A673 (cell line): ENCODE measurements around the gene EFR3B. TPM values are rescaled to one million over a fixed set of nuclear protein-coding genes. Genes with fewer than 3 reads are reported as not detected.

ENCODE experiments used
- BruUV-seq: library from RNA; stranded (reverse); fragments of 400-500 nt; replicated peaks from 2 replicates; lab custom pipeline; 2021; lab: Mats Ljungman, UMichigan
- CTCF ChIA-PET: fragments of 300-600 bp; sonication (Branson Sonifier 250); formaldehyde crosslinking; loops from one replicate; lab custom pipeline; 2022; ENCODE audit warnings: antibody characterized with exemption; lab: Charles Lee
- POLR2A ChIA-PET: fragments of 300-600 bp; sonication (Branson Sonifier 250); formaldehyde crosslinking; loops from one replicate; lab custom pipeline; 2022; ENCODE audit warnings: antibody characterized with exemption; ENCODE audit not compliant: low non-redundant PET; lab: Charles Lee
- DNase-seq: peaks from one replicate; pipeline ENCODE4 v3.0.0-alpha.2; 2015; ENCODE audit warnings: low spot score
- H3K27ac ChIP-seq: fragments of 200-600 bp; sonication (generic); 2 replicates; pipeline ENCODE4 v1.5.1; 2016; ENCODE audit warnings: mixed run types, low read depth, mild to moderate bottlenecking, mixed read lengths, antibody characterized with exemption, low read length; ENCODE audit not compliant: poor library complexity, severe bottlenecking
- H3K27me3 ChIP-seq: fragments of 200-600 bp; sonication (generic); replicated peaks from 2 replicates; pipeline ENCODE4 v1.6.1; 2017; ENCODE audit warnings: mixed run types, low read depth, mild to moderate bottlenecking, mixed read lengths, antibody characterized with exemption, low read length; ENCODE audit not compliant: insufficient read depth, poor library complexity
- H3K36me3 ChIP-seq: fragments of 200-600 bp; sonication (generic); 2 replicates; pipeline ENCODE4 v1.6.1; 2016; ENCODE audit warnings: mixed run types, mild to moderate bottlenecking, mixed read lengths, antibody characterized with exemption, low read length; ENCODE audit not compliant: insufficient read depth, poor library complexity, severe bottlenecking
- H3K4me1 ChIP-seq: fragments of 200-600 bp; sonication (generic); 2 replicates; pipeline ENCODE4 v1.6.1; 2017; ENCODE audit warnings: mixed run types, mild to moderate bottlenecking, mixed read lengths, antibody characterized with exemption, low read length; ENCODE audit not compliant: insufficient read depth, poor library complexity, severe bottlenecking
- H3K4me3 ChIP-seq: fragments of 200-600 bp; sonication (generic); 2 replicates; pipeline ENCODE4 v1.5.1; 2016; ENCODE audit warnings: low read depth, mixed run types, mild to moderate bottlenecking, mixed read lengths, low read length; ENCODE audit not compliant: poor library complexity, severe bottlenecking
- H3K9me3 ChIP-seq: fragments of 200-600 bp; sonication (generic); 2 replicates; pipeline ENCODE4 v1.6.1; 2016; ENCODE audit warnings: mixed run types, low read depth, mild to moderate bottlenecking, mixed read lengths, antibody characterized with exemption, low read length; ENCODE audit not compliant: poor library complexity, severe bottlenecking
- CTCF ChIP-seq: fragments of 300-800, 200-600 bp; sonication (generic); conservative IDR thresholded peaks from 2 replicates; pipeline ENCODE4 v1.5.1; 2017; ENCODE audit warnings: low read depth, mild to moderate bottlenecking, antibody characterized with exemption, low read length, moderate library complexity, mixed read lengths
- EZH2 ChIP-seq: fragments of 200-600 bp; sonication (generic); IDR thresholded peaks from 2 replicates; pipeline ENCODE4 v1.6.1; 2017; ENCODE audit warnings: borderline replicate concordance, low read depth, mild to moderate bottlenecking, mixed read lengths, antibody characterized with exemption, low read length; ENCODE audit not compliant: poor library complexity, severe bottlenecking
- intact Hi-C: fragments of 100-400 bp; cut with micrococcal nuclease; formaldehyde crosslinking; loops from one replicate; pipeline ENCODE4 v1.10.0; 2022; ENCODE audit not compliant: unreplicated experiment
- total RNA-seq: library from RNA; stranded (reverse); gene quantifications from 2 replicates; pipeline ENCODE4 v1.2.3, GENCODE V29; 2021

Gene EFR3B
- total RNA-seq, 1 experiment from 2014 or later: 1.0 TPM

GRCh38 chr2:25074826-25075225, 33.0 kb downstream of the EFR3B start:
- Histone ChIP-seq H3K27me3 (peaks cover 75% of the 10 kb centered on the region), H3K36me3 (no peaks in the 10 kb centered on the region), H3K4me1 (peaks cover 20% of the 10 kb centered on the region), H3K9me3 (no peaks in the 10 kb centered on the region), H3K27ac (no peak overlapping the region), H3K4me3 (no peak overlapping the region)
- DNase-seq: no peak
- no peak for TF ChIP-seq CTCF
- no peak for TF ChIP-seq EZH2
- no TSS peak for BruUV-seq
- intact Hi-C loops: no loop called here
- CTCF ChIA-PET: no interaction called here
- POLR2A ChIA-PET: no interaction called here

DNA sequence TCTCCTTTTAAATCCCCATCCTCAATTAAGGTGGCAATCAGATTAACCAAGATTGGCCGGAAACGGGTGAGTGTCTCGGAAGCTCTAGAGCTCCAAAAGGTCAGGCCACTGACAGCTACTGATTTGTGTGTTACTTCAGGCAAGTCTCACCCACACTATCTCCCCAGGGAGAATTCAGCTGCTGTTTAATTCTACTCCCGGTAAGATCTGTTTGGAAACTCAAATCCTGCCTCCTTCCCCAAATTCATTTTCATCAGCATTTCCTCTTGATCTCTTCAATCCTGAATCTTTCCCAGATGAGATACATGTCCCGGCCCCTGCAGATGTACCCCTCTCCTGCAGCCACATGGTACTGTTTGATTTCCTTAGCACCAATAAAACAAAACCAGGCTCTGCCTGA, 34.9 kb downstream of the EFR3B start:
- CTCF ChIA-PET: no interaction called here

GRCh38 chr2:25077789-25078169, 35.9 kb downstream of the EFR3B start:
- H3K27me3 ChIP-seq: peaks cover 81% of the 10 kb centered on the region
- ChIA-PET POLR2A (no interaction called here), CTCF (no interaction called here)
- no peaks in the 10 kb centered on the region for H3K36me3 ChIP-seq
- DNase-seq: no peak
- no peak overlapping the region for H3K4me3 ChIP-seq
- H3K9me3 ChIP-seq: no peaks in the 10 kb centered on the region
- TF ChIP-seq EZH2: no peak
- TF ChIP-seq CTCF: no peak
- H3K27ac ChIP-seq: no peak overlapping the region
- H3K4me1 ChIP-seq: peaks cover 20% of the 10 kb centered on the region
- BruUV-seq: no TSS peak
- intact Hi-C loops: no loop called here

More for the DNA sequence above, 34.9 kb downstream of the EFR3B start:
- peaks cover 81% of the 10 kb centered on the region for H3K27me3 ChIP-seq
- no TSS peak for BruUV-seq
- no peak overlapping the region for H3K27ac ChIP-seq
- peak; percentile 97 for DNase-seq
- H3K4me3 ChIP-seq: no peak overlapping the region
- TF ChIP-seq EZH2: no peak
- TF ChIP-seq CTCF: no peak
- peaks cover 20% of the 10 kb centered on the region for H3K4me1 ChIP-seq
- no peaks in the 10 kb centered on the region for H3K36me3 ChIP-seq
- POLR2A ChIA-PET: no interaction called here
- no peaks in the 10 kb centered on the region for H3K9me3 ChIP-seq
- intact Hi-C loops: no loop called here
